NCI-H526 treated with DMSO at 0.1 percent for 48 hours (cell line): ENCODE results near the gene ZCCHC14.
"Not testable (repeated sequence)": the region's sequence is repeated elsewhere in the genome, so short reads cannot be mapped to it uniquely, and the experiment has no call there.

Experiments
- DNase-seq: peaks from one replicate; lab custom pipeline; 2025; lab: John Stamatoyannopoulos, UW

ZCCHC14 gene

DNA sequence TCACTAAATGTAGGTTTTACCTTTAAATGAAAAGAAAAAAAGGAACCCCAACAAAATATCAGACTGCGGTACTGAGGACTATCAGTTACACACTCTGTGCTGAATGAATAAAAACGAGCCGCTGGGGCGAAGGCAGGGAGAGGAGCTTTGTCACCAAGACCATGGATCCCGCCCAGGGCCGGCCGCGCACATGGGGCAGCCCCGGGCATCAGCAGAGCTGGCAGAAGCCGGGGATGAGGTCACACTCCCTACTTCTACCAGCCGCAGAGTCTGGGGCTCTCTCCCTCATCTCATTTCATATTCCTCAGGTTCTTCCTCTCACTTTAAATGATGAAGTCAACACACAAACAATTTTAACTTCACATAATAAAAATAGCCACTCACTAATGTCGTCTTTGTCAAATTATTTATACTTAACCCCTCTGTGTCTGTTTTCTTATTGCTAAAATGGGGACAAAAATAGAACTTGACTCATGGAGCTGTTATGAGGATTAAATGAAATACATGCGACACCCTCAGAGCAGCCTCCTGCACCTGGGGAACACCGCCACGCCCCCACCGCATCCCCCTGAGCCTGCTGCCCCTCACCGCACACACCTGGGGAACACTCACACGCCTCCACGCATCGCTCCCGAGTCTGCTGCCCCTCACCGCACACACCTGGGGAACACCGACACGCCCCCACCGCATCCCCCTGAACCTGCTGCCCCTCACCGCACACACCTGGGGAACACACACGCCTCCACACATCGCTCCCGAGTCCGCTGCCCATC is 15.4 kb downstream of the ZCCHC14 start:
- not testable (repeated sequence) for DNase-seq

DNA sequence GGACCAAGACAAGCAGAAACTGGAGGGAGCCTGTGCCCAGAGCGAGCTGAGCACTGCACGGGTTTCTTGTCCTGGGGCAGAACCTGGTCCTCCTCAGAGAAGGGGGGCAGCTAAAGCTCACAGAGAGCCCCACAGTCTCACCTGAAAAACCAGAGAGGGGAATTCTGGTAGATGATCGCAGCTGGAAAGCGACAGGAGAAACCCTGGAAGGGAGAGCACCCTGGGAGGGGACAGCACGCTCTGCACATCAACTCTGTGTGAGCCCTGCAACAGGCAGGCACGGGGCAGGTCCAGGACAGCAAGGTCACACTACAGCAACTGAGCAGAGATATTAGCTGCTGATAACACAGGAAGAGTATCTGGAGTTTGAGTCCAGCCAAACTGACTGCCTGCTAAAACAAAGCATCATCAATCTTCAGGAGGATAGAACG is 18.2 kb downstream of the ZCCHC14 start:
- no peak for DNase-seq

DNA sequence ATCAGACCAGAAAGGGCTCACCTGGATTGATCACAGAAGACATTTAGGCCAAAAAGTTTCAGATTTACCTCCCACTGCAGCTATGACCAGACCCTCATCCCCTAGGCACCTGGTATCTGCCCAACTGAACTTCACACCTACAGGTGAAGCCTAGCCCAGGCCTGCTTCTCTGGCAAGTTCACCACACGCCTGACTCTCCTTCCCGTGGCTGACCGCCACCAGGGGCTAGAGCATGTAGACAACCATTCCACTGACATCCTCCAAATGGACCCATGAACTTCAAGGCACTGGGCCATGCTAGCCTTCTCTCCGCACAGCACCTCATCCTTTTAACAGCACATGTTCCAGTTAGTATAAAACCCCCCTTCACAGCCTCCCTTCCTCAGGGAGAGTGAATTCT is 18.8 kb downstream of the ZCCHC14 start:
- no peak for DNase-seq

DNA sequence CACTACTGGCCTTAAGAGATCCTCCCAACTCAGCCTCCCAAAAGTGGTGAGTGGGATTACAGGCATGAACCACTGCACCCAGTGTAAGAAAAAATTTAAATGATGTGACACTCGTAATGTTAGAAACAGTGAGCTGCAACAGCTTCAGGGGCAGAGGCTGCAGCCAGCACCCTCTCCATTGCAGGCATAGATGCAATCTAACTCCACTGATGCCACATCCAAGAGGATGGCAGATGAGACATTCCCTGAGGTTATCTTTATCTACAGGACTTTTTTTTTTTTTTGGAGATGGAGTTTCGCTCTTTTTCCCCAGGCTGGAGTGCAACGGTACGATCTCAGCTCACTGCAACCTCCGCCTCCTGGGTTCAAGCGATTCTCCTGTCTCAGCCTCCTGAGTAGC is 19.9 kb downstream of the ZCCHC14 start:
- no peak for DNase-seq

DNA sequence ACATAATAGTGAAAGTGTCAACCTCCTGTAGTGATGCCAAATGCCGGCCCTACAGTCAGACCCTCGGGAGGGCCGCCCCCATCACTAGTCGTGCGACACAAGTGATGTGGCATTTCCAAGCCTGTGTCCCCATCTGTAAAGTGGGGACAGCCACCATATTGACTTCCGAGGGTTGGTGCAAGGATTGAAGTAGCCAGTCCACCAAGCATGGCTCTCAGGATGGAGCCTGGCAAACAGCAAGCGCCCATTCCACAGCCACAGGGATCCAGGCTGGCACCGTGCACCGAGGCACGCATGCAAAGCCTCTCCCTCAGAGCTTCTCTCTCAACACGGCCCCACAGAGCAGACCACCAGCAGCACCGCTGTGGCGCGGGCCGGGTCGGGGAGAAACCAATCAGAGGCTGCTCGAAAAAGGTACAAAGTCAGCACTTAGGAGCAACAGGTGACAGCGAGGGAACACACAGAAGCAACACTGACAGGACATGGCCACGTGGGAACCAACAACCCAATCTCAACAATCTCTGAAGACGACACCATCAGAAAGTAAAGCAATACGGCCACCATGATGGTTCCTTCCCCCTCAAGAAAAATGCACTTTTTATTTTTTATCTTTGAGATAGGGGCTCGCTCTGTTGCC is 20.6 kb downstream of the ZCCHC14 start:
- DNase-seq: no peak

DNA sequence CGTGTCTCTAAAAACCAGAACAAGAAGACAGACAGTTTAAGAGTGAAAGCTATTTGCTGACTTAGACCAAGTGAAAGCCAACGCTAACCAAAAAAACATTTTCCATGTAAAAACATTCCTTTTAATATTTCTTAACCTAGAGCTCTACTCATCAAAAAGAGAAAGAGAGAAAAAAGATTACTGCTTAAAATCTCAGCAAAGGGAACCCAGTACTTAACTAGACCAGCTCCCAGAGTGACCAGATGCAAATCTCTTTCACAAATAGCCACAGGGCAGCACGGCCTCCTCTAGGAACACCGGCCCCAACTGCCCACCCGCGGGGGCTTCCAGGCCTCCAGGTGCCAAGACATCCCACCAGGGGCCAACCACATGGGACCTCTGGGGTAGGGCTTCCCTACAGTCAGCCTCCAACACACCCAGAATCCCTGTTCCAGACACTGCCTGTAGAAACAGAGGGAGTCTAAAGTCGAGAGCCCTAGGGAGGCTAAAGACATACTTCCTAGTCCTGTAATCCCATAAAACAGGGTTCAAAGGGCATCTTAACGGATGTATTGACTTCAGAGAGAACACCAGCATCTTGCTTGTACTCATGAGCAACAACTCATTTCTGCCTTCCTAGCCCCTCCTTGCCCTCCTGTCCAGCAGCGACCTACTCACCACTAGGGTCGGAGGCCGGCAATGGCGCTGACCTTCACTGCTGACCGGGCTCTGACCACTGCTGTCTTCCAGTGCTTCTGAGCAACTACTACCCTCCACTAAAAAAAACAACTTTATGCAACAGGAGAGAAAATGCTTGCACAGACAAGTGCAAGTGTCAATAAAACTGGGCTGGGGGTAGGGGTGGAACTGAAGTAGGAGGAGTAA is 21.3 kb downstream of the ZCCHC14 start:
- no peak for DNase-seq

DNA sequence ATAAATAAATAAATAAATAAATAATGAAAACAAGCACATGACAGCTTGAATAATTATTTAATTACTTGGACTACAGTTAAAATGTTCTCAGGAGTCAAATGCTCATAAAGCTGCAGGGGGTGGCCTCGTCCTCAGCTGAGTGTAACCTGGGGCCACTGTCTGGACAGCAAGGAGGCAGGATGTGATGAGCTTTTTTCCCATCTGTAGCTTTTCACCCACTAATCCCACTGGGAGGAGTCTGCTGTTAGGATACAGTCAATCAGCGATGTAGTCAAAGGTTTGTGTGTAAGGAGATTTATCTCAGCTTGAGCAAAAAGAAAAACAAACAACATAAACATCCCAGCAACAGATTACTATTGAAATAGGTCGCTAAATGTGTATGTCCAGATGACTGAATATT is 22.5 kb downstream of the ZCCHC14 start:
- DNase-seq: no peak

DNA sequence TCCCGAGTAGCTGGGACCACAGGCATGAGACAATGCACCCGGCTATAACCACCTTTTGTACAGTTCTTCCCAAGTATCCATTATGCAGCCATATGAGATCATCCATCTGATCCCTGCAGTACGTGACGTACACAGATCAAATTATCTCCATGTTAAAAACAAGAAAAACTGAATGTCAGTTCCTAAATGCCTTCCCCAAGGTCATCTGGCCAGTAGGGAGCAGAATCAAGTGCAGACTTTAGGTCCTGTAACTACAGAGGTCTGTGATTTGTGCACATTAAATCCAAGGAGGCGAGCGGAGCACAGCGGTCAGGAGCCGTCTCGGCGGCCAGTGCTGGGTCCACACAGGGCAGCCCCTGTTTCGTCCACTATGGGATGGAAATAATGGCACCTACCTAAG is 23.7 kb downstream of the ZCCHC14 start:
- DNase-seq: no peak

DNA sequence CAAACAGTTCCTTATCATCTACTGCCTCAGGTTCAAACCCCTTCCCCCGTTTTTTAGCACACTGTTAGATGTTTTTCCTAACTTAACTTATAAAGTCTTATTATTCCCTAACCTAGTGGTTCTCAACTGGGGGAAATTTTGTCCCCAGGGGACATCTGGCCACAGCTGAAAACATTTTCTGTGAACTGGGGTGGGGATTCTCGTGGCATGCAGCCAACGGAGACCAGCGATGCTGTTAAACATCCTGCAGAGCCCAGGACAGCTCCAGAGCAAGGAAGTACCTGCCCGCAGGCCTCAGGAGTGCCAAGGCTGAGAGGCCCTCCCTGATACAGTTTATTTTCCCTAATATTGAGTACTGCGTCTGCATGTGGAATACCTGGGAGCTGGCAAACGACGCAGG is 24.3 kb downstream of the ZCCHC14 start:
- DNase-seq: no peak

DNA sequence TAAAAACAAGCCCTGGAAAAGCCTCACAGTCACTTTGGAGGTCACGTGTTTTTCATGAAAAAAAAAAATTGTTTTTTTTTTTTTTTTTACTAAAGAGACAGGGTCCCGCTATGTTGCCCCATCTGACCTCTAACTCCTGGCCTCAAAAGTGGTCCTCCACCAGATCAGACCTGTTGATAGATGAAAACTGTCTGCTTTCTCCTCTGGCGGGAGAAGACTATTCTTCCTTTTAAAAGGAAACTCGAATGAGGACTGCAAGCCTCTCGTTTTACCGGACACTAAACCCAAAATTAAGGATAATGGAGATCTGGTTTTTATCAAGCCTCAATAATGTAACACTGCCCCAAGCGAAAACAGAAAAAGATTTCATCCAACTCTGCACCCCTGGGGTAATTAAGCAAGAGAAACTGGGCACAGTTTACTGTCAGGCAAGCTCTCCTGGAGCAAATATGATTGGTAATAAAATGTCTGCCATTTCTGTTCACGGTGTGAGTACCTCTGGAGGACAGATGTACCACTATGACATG is 25.8 kb downstream of the ZCCHC14 start:
- DNase-seq: no peak

DNA sequence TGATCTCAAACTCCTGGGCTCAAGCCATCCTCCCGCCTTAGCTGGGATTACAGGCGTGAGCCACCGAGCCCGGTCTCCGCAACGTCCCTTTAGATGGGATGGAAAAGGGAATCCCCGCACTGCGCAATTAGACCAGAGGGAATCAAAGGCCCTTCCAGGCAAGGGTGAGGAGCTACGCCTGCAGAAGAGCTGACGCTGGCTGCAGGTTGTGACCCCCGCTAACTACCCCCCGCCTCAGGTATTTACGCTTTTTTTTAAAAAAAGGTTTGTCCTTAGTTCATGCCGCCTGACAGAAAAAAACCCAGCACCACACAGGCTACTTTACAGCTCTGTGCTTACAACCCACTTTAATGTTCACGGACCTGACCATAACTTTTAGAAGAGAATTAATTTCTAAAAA is 26.9 kb downstream of the ZCCHC14 start:
- DNase-seq: no peak

DNA sequence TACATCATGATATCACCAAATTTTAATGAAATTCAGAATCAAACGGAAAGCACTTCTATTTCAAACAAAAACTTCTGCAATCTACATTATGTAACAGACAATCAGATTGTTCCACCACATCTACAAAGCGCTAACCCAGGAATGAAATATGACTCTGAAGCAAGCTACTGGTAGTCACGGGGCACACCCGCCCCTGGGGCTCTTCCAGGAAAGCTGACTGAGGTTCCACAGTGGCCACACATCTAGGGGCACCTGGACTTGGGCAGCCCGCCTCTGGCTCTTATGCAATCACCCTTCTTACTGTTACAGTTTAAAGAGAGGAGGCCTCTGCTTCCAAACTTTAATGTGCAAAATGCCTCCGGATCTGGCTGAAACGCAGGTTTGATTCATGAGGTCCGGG is 27.5 kb downstream of the ZCCHC14 start:
- DNase-seq: peak; percentile 1

DNA sequence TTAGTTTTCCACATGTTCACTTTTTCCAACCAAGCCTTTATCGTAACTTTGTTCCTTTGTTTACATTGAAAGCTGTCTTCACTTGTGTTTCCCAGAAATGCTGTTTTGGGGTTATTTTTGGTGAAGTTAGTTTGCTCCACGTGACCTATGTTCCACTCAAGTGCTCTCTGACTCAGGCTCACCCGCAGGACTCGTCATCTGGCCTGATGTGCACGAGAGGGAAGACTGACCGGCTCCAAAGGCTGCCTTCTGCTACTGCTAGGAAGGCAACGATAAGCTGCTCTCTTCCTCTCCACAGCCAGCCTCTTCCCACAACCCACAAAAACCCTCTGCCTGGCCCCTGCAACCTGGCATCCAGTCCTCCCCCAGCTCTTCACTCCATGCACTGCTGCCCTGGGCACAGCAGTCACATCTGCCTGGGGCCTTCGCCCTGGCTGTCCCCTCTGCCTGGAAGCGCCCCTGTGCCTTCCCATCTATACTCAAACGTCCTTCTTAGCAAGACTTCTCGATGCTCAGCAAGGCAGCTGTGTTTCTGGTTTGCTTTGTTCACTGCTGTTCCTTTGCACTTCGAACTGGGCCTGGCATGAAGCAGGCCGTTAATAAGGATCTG is 28.0 kb downstream of the ZCCHC14 start:
- DNase-seq: no peak

DNA sequence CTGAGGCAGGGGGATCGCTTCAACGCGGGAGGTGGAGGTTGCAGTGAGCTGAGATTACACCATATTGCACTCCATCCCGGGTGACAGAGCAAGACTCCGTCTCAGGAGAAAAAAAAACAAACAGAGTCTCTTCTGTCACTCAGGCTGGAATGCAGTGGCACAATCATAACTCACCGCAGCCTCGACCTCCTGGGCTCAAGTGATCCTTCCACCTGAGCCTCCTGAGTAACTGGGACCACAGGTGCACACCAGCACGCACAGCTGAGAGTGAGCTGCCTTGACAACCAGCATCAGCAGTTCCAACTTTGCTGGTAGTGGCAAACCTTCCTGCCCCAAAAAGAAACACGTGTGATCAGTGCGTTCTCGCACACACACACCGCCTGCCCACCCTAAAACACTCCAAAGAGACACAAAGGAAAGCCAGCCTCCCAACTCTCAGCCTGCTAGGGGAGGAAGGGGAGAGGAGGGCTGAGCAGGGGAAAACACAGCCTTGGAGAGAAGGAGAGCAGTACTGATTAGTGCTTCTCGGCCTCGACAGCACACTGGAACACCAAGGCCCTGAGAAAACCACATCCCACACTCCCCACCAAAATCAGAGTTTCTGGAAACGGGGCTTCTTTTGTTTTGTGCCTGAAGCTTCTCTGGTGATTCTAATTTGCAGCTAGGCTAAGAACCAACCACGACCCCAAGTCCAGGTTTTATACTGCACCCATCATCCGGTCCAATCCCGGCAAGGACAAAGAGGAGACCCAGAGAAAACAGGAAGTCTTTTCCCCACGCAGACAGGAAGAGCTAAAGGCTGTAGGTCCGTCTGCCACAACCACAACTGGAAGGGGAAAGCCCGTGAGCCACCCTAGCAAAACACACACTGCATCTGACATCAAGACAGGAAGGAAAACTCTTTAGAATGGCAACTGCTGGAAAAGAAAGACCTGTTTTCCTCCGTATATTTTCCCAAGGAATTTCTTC is 28.8 kb downstream of the ZCCHC14 start:
- DNase-seq: no peak

DNA sequence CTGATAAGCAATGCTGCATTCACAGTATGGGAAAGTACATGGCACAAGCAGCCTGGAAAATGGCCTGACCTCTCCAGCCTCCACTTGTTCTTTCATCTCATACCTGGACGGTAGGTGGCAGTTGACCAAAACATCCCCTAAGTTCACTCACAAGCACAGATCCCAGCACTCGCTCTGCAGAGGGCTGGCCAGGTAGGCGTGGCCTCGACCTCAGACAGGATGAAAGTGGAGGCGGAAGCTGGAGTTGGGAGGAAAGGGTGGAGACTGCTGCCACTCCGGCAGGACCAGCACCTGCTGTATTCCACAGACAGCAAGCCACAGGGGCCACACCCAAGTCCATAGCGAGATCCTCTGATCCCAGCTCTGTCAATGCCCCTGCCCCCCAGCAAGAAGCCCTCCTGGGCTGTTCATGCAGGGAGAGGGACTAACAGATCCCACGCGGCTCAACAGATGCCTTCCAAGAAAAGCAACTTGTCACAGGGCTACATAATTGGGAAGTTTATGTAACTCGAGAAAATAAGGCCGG is 31.3 kb downstream of the ZCCHC14 start:
- DNase-seq: peak; percentile 88

DNA sequence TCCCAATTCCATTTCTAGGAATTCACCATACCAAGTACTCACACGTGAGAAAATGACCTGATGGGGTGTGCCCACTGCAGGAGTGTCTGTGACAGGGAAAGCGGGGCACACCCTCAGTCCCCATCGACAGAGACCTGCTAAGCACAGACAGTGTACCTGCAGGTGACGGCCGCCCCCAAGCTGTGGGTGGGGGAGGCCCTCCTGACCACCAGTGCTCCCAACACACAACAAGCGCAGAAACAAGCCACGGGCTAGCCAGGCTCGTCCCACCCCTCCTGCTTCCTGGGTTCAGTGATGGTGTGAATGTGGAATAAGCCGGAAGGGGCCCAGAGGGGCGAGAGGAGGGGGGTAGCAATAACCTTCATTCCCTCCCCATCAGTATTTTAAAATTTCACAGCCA is 31.9 kb downstream of the ZCCHC14 start:
- no peak for DNase-seq

DNA sequence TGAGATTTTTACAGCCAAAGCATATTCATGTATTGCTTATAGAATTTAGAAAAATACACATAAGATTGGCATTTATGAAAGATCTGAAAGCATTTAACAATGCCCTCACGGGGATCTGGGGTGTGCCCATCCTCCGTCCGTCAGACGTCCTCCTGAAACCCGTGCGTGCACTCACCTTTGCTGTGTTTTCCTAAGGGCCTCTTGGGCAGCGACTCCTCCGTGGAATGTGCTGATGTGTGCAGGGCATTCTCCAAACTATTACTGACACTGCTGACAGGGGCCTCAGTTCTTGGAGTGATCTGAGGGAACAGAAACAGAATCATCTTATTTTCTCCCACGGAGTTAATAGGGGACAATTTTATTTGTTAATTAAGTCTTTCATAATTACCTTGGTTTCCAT is 33.0 kb downstream of the ZCCHC14 start:
- DNase-seq: no peak

DNA sequence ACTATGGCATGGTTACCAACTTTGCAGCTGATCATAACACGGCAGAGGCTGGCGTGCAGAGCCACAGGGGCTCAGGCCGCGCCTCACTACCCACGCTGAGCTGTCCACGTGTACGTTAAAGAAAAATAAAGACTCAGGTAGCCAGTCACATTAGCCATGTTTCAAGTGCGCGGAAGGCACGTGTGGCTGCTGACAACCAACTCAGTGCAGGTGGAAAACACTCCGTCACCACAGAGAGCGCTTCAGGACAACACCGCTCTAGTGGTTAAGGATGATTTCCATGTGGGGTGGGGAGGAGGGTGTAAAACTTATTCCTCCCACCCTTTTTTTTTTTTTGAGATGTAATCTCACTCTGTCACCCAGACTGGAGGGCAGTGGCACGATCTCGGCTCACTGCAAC is 33.8 kb downstream of the ZCCHC14 start:
- no peak for DNase-seq

DNA sequence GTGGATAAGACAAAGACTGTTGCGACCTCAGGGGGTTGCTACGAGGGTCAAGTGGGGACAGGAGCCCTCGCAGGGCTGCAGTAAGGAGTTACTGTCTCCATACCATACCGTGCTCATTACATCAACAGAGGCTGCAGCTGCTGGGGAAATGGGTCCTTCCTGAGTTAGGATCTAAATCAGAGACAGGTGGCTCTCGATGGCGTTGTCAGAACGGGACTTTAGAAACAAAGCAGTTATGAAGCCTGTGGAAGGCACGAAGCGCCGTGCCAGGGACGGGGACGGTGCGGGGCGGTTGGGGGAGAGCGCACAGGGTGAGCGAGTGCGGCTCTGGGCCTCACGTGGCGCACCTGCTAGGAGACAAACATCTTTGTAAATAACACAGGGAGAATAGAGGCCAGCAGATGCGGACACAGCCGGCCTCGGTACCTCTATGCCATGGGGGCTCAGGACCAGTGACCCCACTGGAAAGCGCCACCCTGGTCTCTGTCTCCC is 34.4 kb downstream of the ZCCHC14 start:
- DNase-seq: no peak

DNA sequence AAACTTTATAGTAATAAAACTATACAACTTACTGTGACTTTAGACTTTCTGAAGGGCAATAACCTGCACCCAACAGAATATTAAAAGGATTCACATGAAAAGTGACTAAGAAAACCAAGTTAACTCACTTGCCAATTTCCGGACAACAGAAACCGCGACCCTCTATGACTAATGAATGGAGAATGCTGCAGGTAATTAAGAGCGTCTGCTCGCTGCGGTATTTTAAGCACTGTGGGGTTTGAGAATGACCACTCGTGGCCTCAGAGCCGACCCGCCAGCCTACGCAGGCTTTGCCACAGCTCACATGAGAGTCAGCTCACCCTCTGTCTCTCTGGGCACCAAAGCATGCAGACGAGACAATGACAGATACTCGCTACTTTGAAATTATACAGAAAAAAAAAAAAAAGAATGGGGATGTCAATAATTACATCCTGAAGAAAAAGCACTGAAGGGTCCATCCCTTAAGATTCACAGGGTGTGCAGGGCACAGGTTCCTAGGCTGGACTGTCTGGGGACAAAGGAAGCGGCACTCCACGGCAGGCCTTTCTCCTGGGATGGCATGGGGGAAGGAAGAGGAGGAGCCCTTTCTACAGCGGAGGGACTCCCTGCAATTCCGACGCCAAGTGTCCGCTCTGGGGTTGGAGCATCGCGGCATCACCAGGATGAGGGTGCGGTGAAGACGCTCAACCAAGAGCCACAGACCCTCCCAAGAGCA is 35.0 kb downstream of the ZCCHC14 start:
- no peak for DNase-seq
